ENCODE results near the gene ADGRF4. TPM values are rescaled to one million over a fixed set of nuclear protein-coding genes. Genes with fewer than 3 reads are reported as not detected.

ADGRF4 gene
- total and polyA plus RNA-seq, 4 donors: 0.10 to 0.48 (median 0.22) TPM

GRCh38 chr6:47766445-47766844 lies 68.1 kb downstream of the ADGRF4 start:
- H3K9me3 ChIP-seq (ENCODE audit: control insufficient read depth in 4 of 4, insufficient read depth in 3 of 4, low read length in 3 of 4): peaks cover 0 to 4% (median 0%) of the 10 kb centered on the region in 4 donors
- ATAC-seq (ENCODE audit: insufficient read depth, low FRiP score): no peak
- 94 to 100% methylated on average over 3 of the region's 3 CpGs for WGBS, 2 donors
- DNase-seq: no peak
- no peaks in the 10 kb centered on the region for H3K36me3 ChIP-seq (ENCODE audit: control insufficient read depth in 4 of 4, insufficient read depth in 4 of 4, low read length in 4 of 4)
- no peaks in the 10 kb centered on the region for H3K27me3 ChIP-seq (ENCODE audit: control insufficient read depth in 3 of 3, insufficient read depth in 3 of 3, low read length in 2 of 3)
- no peak for TF ChIP-seq CTCF (IDR thresholded peaks at IDR 0.05; ENCODE audit: control extremely low read depth, extremely low read depth)
- H3K4me1 ChIP-seq (ENCODE audit: control insufficient read depth in 5 of 5, insufficient read depth in 5 of 5, low read length in 5 of 5): no peaks in the 10 kb centered on the region
- no peak overlapping the region for H3K9ac ChIP-seq (ENCODE audit: insufficient read depth in 1 of 2, low read length in 2 of 2)
- H3K4me3 ChIP-seq: no peak overlapping the region
- H3K27ac ChIP-seq (ENCODE audit: low read depth in 1 of 2, low read length in 1 of 2): no peak overlapping the region

GRCh38 chr6:47767102-47767501 lies 68.7 kb downstream of the ADGRF4 start:
- H3K9ac ChIP-seq (ENCODE audit: insufficient read depth in 1 of 2, low read length in 2 of 2): no peak overlapping the region
- H3K27ac ChIP-seq (ENCODE audit: low read depth in 1 of 2, low read length in 1 of 2): no peak overlapping the region
- WGBS, 2 donors: 48 to 57% methylated on average over 1 of the region's 1 CpG
- no peaks in the 10 kb centered on the region for H3K4me1 ChIP-seq (ENCODE audit: control insufficient read depth in 5 of 5, insufficient read depth in 5 of 5, low read length in 5 of 5)
- H3K36me3 ChIP-seq (ENCODE audit: control insufficient read depth in 4 of 4, insufficient read depth in 4 of 4, low read length in 4 of 4): no peaks in the 10 kb centered on the region
- H3K4me3 ChIP-seq: no peak overlapping the region
- H3K9me3 ChIP-seq (ENCODE audit: control insufficient read depth in 4 of 4, insufficient read depth in 3 of 4, low read length in 3 of 4): peaks cover 0 to 4% (median 0%) of the 10 kb centered on the region in 4 donors
- H3K27me3 ChIP-seq (ENCODE audit: control insufficient read depth in 3 of 3, insufficient read depth in 3 of 3, low read length in 2 of 3): no peaks in the 10 kb centered on the region
- no peak for DNase-seq
- ATAC-seq (ENCODE audit: insufficient read depth, low FRiP score): no peak
- no peak for TF ChIP-seq CTCF (IDR thresholded peaks at IDR 0.05; ENCODE audit: control extremely low read depth, extremely low read depth)

- Histone ChIP-seq H3K4me3 (no peak overlapping the region), H3K9ac (ENCODE audit: insufficient read depth in 1 of 2, low read length in 2 of 2) (no peak overlapping the region), H3K4me1 (ENCODE audit: control insufficient read depth in 5 of 5, insufficient read depth in 5 of 5, low read length in 5 of 5) (no peaks in the 10 kb centered on the region), H3K27ac (ENCODE audit: low read depth in 1 of 2, low read length in 1 of 2) (no peak overlapping the region), H3K27me3 (ENCODE audit: control insufficient read depth in 3 of 3, insufficient read depth in 3 of 3, low read length in 2 of 3) (no peaks in the 10 kb centered on the region), H3K36me3 (ENCODE audit: control insufficient read depth in 4 of 4, insufficient read depth in 4 of 4, low read length in 4 of 4) (no peaks in the 10 kb centered on the region), H3K9me3 (ENCODE audit: control insufficient read depth in 4 of 4, insufficient read depth in 3 of 4, low read length in 3 of 4) (peaks cover 0 to 4% (median 0%) of the 10 kb centered on the region in 4 donors)
- DNase-seq (no peak), ATAC-seq (ENCODE audit: insufficient read depth, low FRiP score) (no peak)
- TF ChIP-seq CTCF (IDR thresholded peaks at IDR 0.05; ENCODE audit: control extremely low read depth, extremely low read depth): no peak
These were observed 71.6 kb downstream of the ADGRF4 start for GRCh38 chr6:47769982-47770381.

Other genes starting within 250 kb of the ADGRF4 start
- gene CD2AP, start 220.8 kb upstream of the ADGRF4 start, total RNA-seq: 100 to 1,000 TPM in 1 of 2 donors, 10 to 100 TPM in 1; 29.1 to 104 TPM
- gene CD2AP, start 220.8 kb upstream of the ADGRF4 start, polyA plus RNA-seq: 10 to 100 TPM; 14.2 to 14.4 TPM
- under 1 TPM in 1 of 2 donors, not detected in 1; 0.12 TPM for gene OPN5, start 83.5 kb downstream of the ADGRF4 start, total RNA-seq
- gene OPN5, start 83.5 kb downstream of the ADGRF4 start, polyA plus RNA-seq: not detected

All from lung (tissue), 12 donors.